ENCODE measurements around the gene SYNJ2BP.

- TF ChIP-seq, protein P1, sequence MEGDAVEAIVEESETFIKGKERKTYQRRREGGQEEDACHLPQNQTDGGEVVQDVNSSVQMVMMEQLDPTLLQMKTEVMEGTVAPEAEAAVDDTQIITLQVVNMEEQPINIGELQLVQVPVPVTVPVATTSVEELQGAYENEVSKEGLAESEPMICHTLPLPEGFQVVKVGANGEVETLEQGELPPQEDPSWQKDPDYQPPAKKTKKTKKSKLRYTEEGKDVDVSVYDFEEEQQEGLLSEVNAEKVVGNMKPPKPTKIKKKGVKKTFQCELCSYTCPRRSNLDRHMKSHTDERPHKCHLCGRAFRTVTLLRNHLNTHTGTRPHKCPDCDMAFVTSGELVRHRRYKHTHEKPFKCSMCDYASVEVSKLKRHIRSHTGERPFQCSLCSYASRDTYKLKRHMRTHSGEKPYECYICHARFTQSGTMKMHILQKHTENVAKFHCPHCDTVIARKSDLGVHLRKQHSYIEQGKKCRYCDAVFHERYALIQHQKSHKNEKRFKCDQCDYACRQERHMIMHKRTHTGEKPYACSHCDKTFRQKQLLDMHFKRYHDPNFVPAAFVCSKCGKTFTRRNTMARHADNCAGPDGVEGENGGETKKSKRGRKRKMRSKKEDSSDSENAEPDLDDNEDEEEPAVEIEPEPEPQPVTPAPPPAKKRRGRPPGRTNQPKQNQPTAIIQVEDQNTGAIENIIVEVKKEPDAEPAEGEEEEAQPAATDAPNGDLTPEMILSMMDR (IDR thresholded peaks at IDR 0.05), result no peak
- no peak for TF ChIP-seq POLR2A (IDR thresholded peaks at IDR 0.05)
Observed at GRCh38 chr14:70416338-70416724, 559 bp downstream of the SYNJ2BP start.
